ENCODE measurements around the gene STK32C.
"Not testable (repeated sequence)": the region's sequence is repeated elsewhere in the genome, so short reads cannot be mapped to it uniquely, and the experiment has no call there.

STK32C gene

GRCh38 chr10:132320654-132321469, 13.1 kb upstream of the STK32C start:
- H3K36me3 ChIP-seq (replicated peaks): no peaks in the 10 kb centered on the region
- H3K4me1 ChIP-seq: peaks cover 10% of the 10 kb centered on the region
- no peaks in the 10 kb centered on the region for H3K9me3 ChIP-seq
- no peak for DNase-seq (ENCODE audit: low spot score in 2 of 2)
- no peak overlapping the region for H3K4me3 ChIP-seq
- H3K27me3 ChIP-seq (ENCODE audit: low read depth): no peaks in the 10 kb centered on the region
- in situ Hi-C loops (cut with MboI; ENCODE audit: low sequenced_read_pairs): no loop called here

GRCh38 chr10:132319853-132320653, 12.3 kb upstream of the STK32C start:
- peaks cover 10% of the 10 kb centered on the region for H3K4me1 ChIP-seq
- H3K36me3 ChIP-seq (replicated peaks): no peaks in the 10 kb centered on the region
- H3K9me3 ChIP-seq: no peaks in the 10 kb centered on the region
- no peak for DNase-seq (ENCODE audit: low spot score in 2 of 2)
- no peaks in the 10 kb centered on the region for H3K27me3 ChIP-seq (ENCODE audit: low read depth)
- H3K4me3 ChIP-seq: no peak overlapping the region
- in situ Hi-C loops (cut with MboI; ENCODE audit: low sequenced_read_pairs): no loop called here

- H3K4me3 ChIP-seq; H3K27me3 ChIP-seq (ENCODE audit: low read depth); in situ Hi-C loops (cut with MboI; ENCODE audit: low sequenced_read_pairs); H3K4me1 ChIP-seq; H3K9me3 ChIP-seq; H3K36me3 ChIP-seq (replicated peaks); DNase-seq (ENCODE audit: low spot score in 2 of 2): not testable (repeated sequence)
Observed at GRCh38 chr10:132317477-132317876, 9.7 kb upstream of the STK32C start.

GRCh38 chr10:132316133-132316532, 8.4 kb upstream of the STK32C start:
- H3K4me1 ChIP-seq: peaks cover 10% of the 10 kb centered on the region
- DNase-seq (ENCODE audit: low spot score in 2 of 2): no peak
- in situ Hi-C loops (cut with MboI; ENCODE audit: low sequenced_read_pairs): no loop called here
- H3K9me3 ChIP-seq: peaks cover 3% of the 10 kb centered on the region; the same call in 1 of the 2 replicates
- H3K4me3 ChIP-seq: no peak overlapping the region
- no peaks in the 10 kb centered on the region for H3K36me3 ChIP-seq (replicated peaks)
- H3K27me3 ChIP-seq (ENCODE audit: low read depth): no peaks in the 10 kb centered on the region

GRCh38 chr10:132314881-132315280, 7.1 kb upstream of the STK32C start:
- in situ Hi-C loops (cut with MboI; ENCODE audit: low sequenced_read_pairs); H3K9me3 ChIP-seq; H3K27me3 ChIP-seq (ENCODE audit: low read depth); H3K4me1 ChIP-seq; H3K36me3 ChIP-seq (replicated peaks); DNase-seq (ENCODE audit: low spot score in 2 of 2); H3K4me3 ChIP-seq: not testable (repeated sequence)

GRCh38 chr10:132314336-132314735, 6.6 kb upstream of the STK32C start:
- in situ Hi-C loops (cut with MboI; ENCODE audit: low sequenced_read_pairs): no loop called here
- H3K36me3 ChIP-seq (replicated peaks): no peaks in the 10 kb centered on the region
- peaks cover 2% of the 10 kb centered on the region for H3K4me1 ChIP-seq
- no peak for DNase-seq (ENCODE audit: low spot score in 2 of 2)
- no peak overlapping the region for H3K4me3 ChIP-seq
- H3K27me3 ChIP-seq (ENCODE audit: low read depth): no peaks in the 10 kb centered on the region
- peaks cover 3% of the 10 kb centered on the region; the same call in 1 of the 2 replicates for H3K9me3 ChIP-seq

GRCh38 chr10:132313865-132314264, 6.1 kb upstream of the STK32C start:
- H3K36me3 ChIP-seq (replicated peaks): no peaks in the 10 kb centered on the region
- H3K4me3 ChIP-seq: no peak overlapping the region
- peaks cover 3% of the 10 kb centered on the region; the same call in 1 of the 2 replicates for H3K9me3 ChIP-seq
- H3K4me1 ChIP-seq: peaks cover 2% of the 10 kb centered on the region
- in situ Hi-C loops (cut with MboI; ENCODE audit: low sequenced_read_pairs): no loop called here
- no peaks in the 10 kb centered on the region for H3K27me3 ChIP-seq (ENCODE audit: low read depth)
- no peak for DNase-seq (ENCODE audit: low spot score in 2 of 2)

GRCh38 chr10:132313305-132313704, 5.6 kb upstream of the STK32C start:
- Histone ChIP-seq H3K36me3 (replicated peaks) (no peaks in the 10 kb centered on the region), H3K27me3 (ENCODE audit: low read depth) (no peaks in the 10 kb centered on the region), H3K4me3 (no peak overlapping the region), H3K4me1 (peaks cover 6% of the 10 kb centered on the region), H3K9me3 (peaks cover 3% of the 10 kb centered on the region; the same call in 1 of the 2 replicates)
- DNase-seq (ENCODE audit: low spot score in 2 of 2): no peak
- in situ Hi-C loops (cut with MboI; ENCODE audit: low sequenced_read_pairs): no loop called here

- H3K27me3 ChIP-seq (ENCODE audit: low read depth): no peaks in the 10 kb centered on the region
- in situ Hi-C loops (cut with MboI; ENCODE audit: low sequenced_read_pairs): no loop called here
- H3K36me3 ChIP-seq (replicated peaks): no peaks in the 10 kb centered on the region
- no peak overlapping the region for H3K4me3 ChIP-seq
- peaks cover 3% of the 10 kb centered on the region; the same call in 1 of the 2 replicates for H3K9me3 ChIP-seq
- DNase-seq (ENCODE audit: low spot score in 2 of 2): no peak
- H3K4me1 ChIP-seq: peaks cover 10% of the 10 kb centered on the region
Observed at GRCh38 chr10:132311338-132311939, 3.7 kb upstream of the STK32C start.

- H3K9me3 ChIP-seq: peaks cover 3% of the 10 kb centered on the region; the same call in 1 of the 2 replicates
- DNase-seq (ENCODE audit: low spot score in 2 of 2): no peak
- no peaks in the 10 kb centered on the region for H3K27me3 ChIP-seq (ENCODE audit: low read depth)
- peaks cover 10% of the 10 kb centered on the region for H3K4me1 ChIP-seq
- no peak overlapping the region for H3K4me3 ChIP-seq
- no peaks in the 10 kb centered on the region for H3K36me3 ChIP-seq (replicated peaks)
- in situ Hi-C loops (cut with MboI; ENCODE audit: low sequenced_read_pairs): no loop called here
Observed at GRCh38 chr10:132310701-132311337, 3.1 kb upstream of the STK32C start.

- Histone ChIP-seq H3K4me1 (peaks cover 10% of the 10 kb centered on the region), H3K36me3 (replicated peaks) (no peaks in the 10 kb centered on the region), H3K9me3 (peaks cover 6% of the 10 kb centered on the region; the same call in 1 of the 2 replicates), H3K4me3 (no peak overlapping the region), H3K27me3 (ENCODE audit: low read depth) (no peaks in the 10 kb centered on the region)
- in situ Hi-C loops (cut with MboI; ENCODE audit: low sequenced_read_pairs): no loop called here
- DNase-seq (ENCODE audit: low spot score in 2 of 2): no peak
Observed at GRCh38 chr10:132309879-132310591, 2.3 kb upstream of the STK32C start.

- no peaks in the 10 kb centered on the region for H3K27me3 ChIP-seq (ENCODE audit: low read depth)
- in situ Hi-C loops (cut with MboI; ENCODE audit: low sequenced_read_pairs): no loop called here
- H3K4me1 ChIP-seq: peaks cover 10% of the 10 kb centered on the region
- no peaks in the 10 kb centered on the region for H3K36me3 ChIP-seq (replicated peaks)
- no peak for DNase-seq (ENCODE audit: low spot score in 2 of 2)
- H3K4me3 ChIP-seq: no peak overlapping the region
- peaks cover 6% of the 10 kb centered on the region; the same call in 1 of the 2 replicates for H3K9me3 ChIP-seq
Observed at GRCh38 chr10:132309471-132309865, 1.7 kb upstream of the STK32C start.

Data from HAP-1 (cell line).